HEK293 (cell line): Measurements from ENCODE around the gene QRICH2.

Source experiments
- ZNF645 ChIP-seq: fragments of 450-650 bp; formaldehyde crosslinking; IDR thresholded peaks from 2 replicates; pipeline ENCODE4; 2016; ENCODE audit warnings: missing biosample characterization, missing genetic modification characterization
- TF ChIP-seq, protein P1 (sequence below): fragments of 450-650 bp; formaldehyde crosslinking; IDR thresholded peaks from 2 replicates; pipeline ENCODE4 v1.5.1; 2016; ENCODE audit warnings: missing biosample characterization, missing genetic modification characterization

DNA sequence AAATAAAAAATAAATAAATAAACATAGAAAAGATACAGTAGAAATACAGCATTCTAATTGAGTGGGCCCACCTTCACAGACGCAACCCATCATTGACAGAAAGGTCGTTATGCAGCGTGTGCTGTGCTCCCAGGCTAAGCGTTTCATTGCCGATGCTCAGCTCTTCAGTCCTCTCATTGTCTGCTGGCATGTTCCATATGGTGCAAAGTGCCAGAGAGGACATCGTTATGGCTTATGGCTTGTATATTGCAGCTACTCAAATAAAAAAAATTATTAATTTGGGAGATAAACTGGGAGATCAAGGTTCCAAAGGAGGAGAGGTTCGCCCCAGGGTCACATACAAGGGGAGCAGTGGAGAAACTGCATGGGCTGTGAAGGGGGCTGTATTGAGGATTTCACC, 54.2 kb downstream of the QRICH2 start:
- no peak for TF ChIP-seq ZNF645 (tag by site-specific recombination)
- TF ChIP-seq, protein P1, sequence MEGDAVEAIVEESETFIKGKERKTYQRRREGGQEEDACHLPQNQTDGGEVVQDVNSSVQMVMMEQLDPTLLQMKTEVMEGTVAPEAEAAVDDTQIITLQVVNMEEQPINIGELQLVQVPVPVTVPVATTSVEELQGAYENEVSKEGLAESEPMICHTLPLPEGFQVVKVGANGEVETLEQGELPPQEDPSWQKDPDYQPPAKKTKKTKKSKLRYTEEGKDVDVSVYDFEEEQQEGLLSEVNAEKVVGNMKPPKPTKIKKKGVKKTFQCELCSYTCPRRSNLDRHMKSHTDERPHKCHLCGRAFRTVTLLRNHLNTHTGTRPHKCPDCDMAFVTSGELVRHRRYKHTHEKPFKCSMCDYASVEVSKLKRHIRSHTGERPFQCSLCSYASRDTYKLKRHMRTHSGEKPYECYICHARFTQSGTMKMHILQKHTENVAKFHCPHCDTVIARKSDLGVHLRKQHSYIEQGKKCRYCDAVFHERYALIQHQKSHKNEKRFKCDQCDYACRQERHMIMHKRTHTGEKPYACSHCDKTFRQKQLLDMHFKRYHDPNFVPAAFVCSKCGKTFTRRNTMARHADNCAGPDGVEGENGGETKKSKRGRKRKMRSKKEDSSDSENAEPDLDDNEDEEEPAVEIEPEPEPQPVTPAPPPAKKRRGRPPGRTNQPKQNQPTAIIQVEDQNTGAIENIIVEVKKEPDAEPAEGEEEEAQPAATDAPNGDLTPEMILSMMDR (tag by site-specific recombination), result no peak
